Spinal cord (tissue), 10 donors: ENCODE results near the gene COL27A1. TPM values are rescaled to one million over a fixed set of nuclear protein-coding genes. Genes with fewer than 3 reads are reported as not detected.

Experiments
- DNase-seq, 6 donors: peaks; one replicate each; pipeline versions ENCODE4 v3.0.0 to v3.0.0-alpha.2; 2013 to 2015; ENCODE audit warnings: low spot score in 6 of 6, low read depth in 4 of 6
- H3K27ac ChIP-seq: one replicate; pipeline ENCODE4 v1.5.1; 2013; ENCODE audit warnings: low read depth, low read length, control low read depth
- H3K27me3 ChIP-seq: one replicate; pipeline ENCODE4 v1.6.1; 2013; ENCODE audit warnings: low read length; ENCODE audit not compliant: control insufficient read depth, insufficient read depth
- H3K36me3 ChIP-seq: one replicate; pipeline ENCODE4 v1.6.1; 2013; ENCODE audit warnings: low read length; ENCODE audit not compliant: control insufficient read depth, insufficient read depth
- H3K4me1 ChIP-seq: one replicate; pipeline ENCODE4 v1.6.1; 2013; ENCODE audit warnings: low read length; ENCODE audit not compliant: control insufficient read depth, insufficient read depth
- H3K4me3 ChIP-seq: one replicate; pipeline ENCODE4 v1.5.1; 2013; ENCODE audit warnings: low read depth, low read length, control low read depth
- H3K9me3 ChIP-seq: one replicate; pipeline ENCODE4 v1.6.1; 2013; ENCODE audit warnings: low read length; ENCODE audit not compliant: control insufficient read depth, insufficient read depth
- WGBS: methylation state at CpG from one replicate; pipeline ENCODE4 v1.1.5; 2013; ENCODE audit warnings: missing lambda C conversion rate; ENCODE audit not compliant: insufficient coverage; 5-methylcytosine and 5-hydroxymethylcytosine counted together
- polyA plus RNA-seq, 2 donors: library from polyadenylated mRNA; unstranded; fragments of 120-200 nt; gene quantifications; one replicate each; pipeline ENCODE4 v1.2.1, GENCODE V29; 2013; ENCODE audit not compliant: insufficient read length in 2 of 2
- total RNA-seq, 2 donors: library from RNA; depleted of rRNA in 1 of 2; stranded (reverse); fragments of 120-200 nt in 1 of 2; fragments of >200 nt in 1 of 2; gene quantifications; one replicate each; pipeline versions ENCODE4 v1.2.3 to v1.2.4, GENCODE V29; 2013 to 2014
- donor health status: healthy.

The COL27A1 gene
- total and polyA plus RNA-seq, 4 donors = 8.4 to 21.9 (median 15.4) TPM

DNA sequence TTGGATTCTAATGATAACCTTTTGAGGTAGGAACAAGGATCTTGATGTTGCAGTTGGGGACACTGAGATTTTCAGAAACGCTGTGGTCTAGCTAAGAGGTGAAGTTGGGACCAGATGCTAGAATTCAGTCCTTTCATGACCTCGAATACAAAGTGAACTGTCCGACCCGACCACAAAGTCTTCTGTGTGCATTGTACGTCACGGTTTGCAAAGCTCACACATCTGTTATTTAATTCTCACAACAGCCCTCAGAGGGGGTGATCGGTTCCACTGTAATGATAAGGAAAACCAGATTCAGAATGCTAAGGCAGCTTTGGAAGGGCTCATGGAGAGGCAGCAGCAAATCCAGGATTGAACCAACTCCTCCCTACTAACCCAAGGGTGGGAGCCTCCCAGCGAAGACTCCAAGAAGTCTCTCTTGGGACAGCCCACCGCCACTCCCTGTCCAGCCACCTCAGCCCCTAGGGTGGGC is 39.6 kb upstream of the COL27A1 start:
- H3K4me3 ChIP-seq = no peak overlapping the region
- peaks cover 37% of the 10 kb centered on the region for H3K4me1 ChIP-seq
- no peaks in the 10 kb centered on the region for H3K9me3 ChIP-seq
- WGBS = 73% methylated on average over 4 of the region's 9 CpGs
- no peak overlapping the region for H3K27ac ChIP-seq
- no peaks in the 10 kb centered on the region for H3K36me3 ChIP-seq
- DNase-seq = no peak
- H3K27me3 ChIP-seq = peaks cover 9% of the 10 kb centered on the region

DNA sequence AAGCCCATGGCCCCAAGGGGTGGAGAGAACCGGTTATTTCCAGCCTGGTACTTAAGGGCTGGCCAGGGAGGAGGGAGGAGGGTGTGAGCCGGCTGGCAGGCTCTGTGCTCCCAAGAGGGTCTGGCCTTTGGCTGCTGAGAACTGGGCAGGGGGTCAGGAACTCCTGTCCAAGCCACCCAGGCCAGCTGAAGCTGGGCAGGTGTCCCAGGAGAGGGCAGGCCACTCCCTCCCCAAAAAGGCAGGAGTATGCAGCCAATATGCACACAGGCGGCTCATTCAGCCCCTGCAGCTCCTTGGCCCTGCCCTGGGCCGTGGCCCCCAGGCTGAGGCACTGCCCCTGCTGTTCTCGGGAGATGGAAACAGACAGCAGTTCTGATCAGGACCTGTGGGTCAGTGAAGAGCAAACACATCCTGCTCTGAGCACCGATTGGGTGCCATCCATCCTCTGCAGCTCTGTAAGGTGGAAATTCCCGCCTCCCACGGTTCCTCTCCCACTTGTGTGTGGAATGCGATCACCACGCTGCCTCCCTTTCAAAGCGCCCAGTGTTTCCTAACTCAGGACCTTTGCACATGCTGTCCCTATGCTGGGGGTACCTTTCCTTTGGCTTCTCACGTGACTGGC is 39.1 kb upstream of the COL27A1 start:
- DNase-seq = no peak
- H3K4me1 ChIP-seq = peaks cover 37% of the 10 kb centered on the region
- no peak overlapping the region for H3K4me3 ChIP-seq
- H3K27me3 ChIP-seq = peaks cover 9% of the 10 kb centered on the region
- 85% methylated on average over 12 of the region's 12 CpGs for WGBS
- H3K36me3 ChIP-seq = no peaks in the 10 kb centered on the region
- H3K9me3 ChIP-seq = no peaks in the 10 kb centered on the region
- no peak overlapping the region for H3K27ac ChIP-seq

DNA sequence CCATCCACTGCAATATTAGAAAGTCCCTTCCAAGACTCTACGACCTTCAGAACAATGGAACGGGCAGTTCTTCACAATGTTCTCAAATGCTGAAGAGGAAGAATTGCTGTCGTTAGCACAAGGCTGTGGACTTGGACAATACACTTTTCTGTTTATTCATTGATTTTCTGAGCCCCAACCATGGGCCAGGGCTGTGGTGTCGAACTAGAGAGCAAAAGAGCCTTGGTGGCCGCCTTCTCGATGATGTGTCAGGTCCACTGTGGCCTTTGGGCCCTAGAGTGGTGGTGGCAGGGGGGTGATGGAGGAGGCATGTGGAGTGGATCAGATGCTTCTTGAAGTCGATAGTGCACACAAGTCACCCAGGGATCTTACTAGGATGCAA is 37.7 kb upstream of the COL27A1 start:
- Histone ChIP-seq H3K9me3 (no peaks in the 10 kb centered on the region), H3K4me1 (peaks cover 42% of the 10 kb centered on the region), H3K27ac (peak overlapping the region; percentile 44), H3K36me3 (no peaks in the 10 kb centered on the region), H3K4me3 (no peak overlapping the region), H3K27me3 (peaks cover 8% of the 10 kb centered on the region)
- WGBS = 76% methylated on average over 7 of the region's 7 CpGs
- DNase-seq = no peak

DNA sequence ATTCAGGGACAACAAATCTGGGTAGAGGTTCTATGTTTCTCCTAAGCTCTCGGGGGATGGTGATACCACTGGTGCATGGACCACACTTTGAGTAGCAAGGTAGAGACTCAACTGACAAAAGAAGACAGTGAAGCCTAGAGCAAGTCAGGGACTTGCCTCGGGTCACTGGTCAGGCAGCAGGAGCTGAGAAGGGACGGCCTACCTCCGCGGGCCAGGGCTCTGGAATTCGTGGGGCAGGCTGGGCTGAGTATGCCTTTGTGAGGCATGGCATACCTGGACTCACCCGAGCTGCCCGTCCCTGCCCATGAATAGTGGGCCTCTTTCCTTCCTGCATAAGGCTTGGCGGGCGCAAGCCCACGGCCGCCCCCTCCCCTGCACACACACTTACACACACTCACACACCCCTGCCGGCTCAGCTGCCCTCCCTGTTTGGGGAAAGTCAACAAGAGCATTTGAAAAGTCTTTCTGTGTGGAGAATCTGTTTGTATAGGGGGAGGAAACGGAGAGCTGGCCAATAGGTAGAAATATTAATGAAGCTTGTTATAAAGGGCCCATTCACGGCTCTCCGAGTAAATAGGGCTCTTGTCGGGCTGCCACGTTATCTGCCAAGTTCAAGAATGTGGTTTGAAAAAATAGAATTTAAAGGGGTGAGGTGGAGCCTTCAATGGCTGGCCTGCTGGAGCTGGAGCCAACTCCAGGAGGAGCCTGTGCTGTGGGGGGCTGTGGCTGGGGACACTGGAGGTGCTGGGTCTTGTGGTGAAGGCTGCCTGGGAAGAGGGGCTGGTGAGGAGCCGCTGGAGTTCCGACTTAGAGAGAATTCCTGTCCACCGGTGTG is 37.1 kb upstream of the COL27A1 start:
- peak overlapping the region; percentile 44 for H3K27ac ChIP-seq
- peaks cover 3% of the 10 kb centered on the region for H3K27me3 ChIP-seq
- H3K4me3 ChIP-seq = no peak overlapping the region
- H3K9me3 ChIP-seq = no peaks in the 10 kb centered on the region
- no peaks in the 10 kb centered on the region for H3K36me3 ChIP-seq
- peak in 5 of 6 donors; percentile 33 to 87 (median 51) for DNase-seq
- WGBS = 23% methylated on average over 17 of the region's 21 CpGs
- H3K4me1 ChIP-seq = peaks cover 40% of the 10 kb centered on the region

DNA sequence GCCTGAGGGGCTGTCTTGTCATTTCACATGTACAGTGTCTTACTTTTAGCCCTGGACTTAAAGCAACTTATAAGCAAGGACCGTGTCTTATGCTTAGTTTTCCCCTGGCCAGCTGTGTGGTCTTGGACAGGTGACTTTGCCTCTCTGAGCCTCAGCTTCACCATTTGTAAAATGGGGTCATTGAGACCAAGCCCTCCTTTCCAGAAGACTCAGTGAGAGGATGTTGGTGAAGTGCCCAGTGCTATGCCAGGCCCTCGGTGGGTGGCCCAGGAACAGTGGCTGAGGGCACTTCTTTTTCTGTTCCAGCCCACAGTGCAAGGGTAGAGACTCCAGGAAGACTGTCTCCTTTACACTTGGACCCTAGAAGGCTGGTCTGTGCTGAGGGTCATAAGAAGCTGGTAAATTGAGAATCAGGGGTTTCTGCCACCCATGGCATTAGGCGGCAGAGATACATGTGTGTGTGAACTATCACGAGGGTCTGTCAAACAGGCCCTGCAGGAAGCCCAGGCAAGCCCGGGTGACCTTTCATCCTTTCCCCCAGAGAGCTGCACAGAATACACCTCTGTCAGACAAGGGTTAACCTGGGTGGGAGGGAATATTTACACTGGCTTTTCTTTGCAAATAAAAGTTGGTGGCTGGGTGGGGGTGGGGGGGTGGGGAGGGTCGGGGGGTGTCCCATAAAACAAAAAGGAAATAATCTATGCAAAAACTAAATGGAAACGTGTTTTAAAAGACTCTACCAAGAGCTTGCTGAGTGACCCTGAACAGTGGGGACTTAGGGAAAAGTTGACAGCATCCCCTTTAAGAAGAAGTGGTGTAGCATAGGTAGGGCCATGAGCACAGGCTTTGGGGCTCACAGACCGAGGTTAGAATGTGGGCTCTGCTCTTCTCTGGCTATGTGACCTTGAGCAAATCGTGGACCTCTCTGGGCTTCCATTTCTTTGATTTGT is 35.8 kb upstream of the COL27A1 start:
- Histone ChIP-seq H3K9me3 (no peaks in the 10 kb centered on the region), H3K27ac (no peak overlapping the region), H3K4me1 (peaks cover 35% of the 10 kb centered on the region), H3K4me3 (no peak overlapping the region), H3K27me3 (peaks cover 2% of the 10 kb centered on the region), H3K36me3 (no peaks in the 10 kb centered on the region)
- DNase-seq = no peak
- WGBS = 85% methylated on average over 2 of the region's 9 CpGs

DNA sequence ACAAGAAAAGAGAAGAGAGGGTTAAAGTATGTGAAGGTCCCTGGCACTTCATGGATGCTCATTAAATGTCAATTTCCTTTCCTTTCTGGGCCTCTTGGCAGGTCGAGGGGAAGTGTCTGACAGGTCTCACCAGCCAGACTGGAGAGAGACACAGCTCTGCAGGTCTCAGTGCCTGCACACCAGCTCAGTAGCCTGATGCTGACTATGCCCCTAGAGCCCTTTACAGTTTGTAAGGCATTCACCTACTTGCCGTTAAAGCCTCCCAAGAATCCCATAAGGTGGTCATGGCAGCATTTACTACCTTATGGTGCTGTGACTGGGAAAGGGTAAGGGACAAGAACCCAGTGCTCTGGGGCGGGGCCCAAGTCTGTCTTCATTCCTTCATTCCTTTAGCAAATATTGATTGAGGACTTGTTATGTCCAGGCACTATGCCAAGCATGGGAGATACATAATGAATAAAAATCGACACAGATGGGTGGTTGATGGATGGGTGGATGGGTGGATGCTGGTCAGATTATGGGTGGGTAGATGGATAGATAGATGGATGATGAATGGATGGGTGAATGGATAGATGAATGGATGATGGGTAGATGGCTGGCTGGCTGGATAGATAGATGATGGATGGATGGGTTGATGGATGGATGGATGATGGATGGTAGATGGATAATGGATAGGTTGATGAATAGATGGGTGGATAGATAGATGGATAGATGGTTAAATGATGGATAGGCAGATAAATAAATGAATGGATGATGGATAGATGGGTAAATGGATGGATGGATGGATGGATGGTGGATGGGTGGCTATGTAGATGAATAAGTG is 34.9 kb upstream of the COL27A1 start:
- Histone ChIP-seq H3K9me3 (no peaks in the 10 kb centered on the region), H3K36me3 (no peaks in the 10 kb centered on the region), H3K4me3 (no peak overlapping the region), H3K27ac (no peak overlapping the region), H3K27me3 (peaks cover 1% of the 10 kb centered on the region), H3K4me1 (peaks cover 35% of the 10 kb centered on the region)
- 72% methylated on average over 3 of the region's 4 CpGs for WGBS
- no peak for DNase-seq

DNA sequence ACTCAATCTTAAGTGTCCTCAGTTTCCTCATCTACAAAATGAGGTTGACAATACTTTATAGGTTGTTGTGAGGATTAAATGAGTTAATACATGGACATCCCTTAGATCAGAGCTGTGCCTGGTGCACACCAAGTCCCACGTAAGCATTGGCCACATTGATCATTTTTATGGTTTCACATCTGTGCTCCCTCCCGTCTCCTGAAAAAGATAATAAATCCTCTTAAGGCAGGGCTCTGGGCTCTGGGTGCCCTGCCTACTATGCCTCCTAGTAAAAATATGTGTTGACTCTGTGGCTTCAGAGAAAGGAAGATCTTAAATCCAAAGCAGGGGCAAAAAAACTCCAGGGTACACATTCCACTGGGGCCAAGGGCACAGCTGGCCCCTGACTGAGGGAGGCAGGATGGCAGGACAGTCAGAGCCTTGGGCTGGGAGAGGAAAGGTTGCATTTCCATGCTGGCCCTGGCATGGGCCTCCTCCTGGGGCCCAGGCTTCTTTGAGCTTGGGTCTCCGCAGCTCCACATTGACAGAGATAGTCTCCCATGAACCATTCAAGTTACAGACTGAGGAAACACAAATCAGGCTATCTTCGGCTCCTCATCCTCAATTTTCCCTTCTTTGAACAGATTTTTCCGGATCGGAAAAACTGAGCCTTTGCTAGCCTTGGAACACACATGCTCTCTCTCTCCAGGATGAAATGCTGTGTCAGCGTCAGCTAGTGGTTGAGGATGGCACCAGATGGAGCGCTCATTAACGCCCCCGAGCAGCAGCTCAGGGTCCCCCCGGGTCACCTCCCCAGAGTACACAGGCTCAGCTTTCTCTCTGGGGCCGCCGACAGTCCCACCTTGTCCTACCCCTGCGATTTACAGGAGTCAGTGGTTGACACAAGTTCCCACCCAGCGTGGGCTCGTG is 33.9 kb upstream of the COL27A1 start:
- DNase-seq = no peak
- H3K4me1 ChIP-seq = peaks cover 28% of the 10 kb centered on the region
- no peaks in the 10 kb centered on the region for H3K27me3 ChIP-seq
- H3K27ac ChIP-seq = no peak overlapping the region
- 73% methylated on average over 10 of the region's 16 CpGs for WGBS
- no peaks in the 10 kb centered on the region for H3K36me3 ChIP-seq
- no peaks in the 10 kb centered on the region for H3K9me3 ChIP-seq
- H3K4me3 ChIP-seq = no peak overlapping the region

DNA sequence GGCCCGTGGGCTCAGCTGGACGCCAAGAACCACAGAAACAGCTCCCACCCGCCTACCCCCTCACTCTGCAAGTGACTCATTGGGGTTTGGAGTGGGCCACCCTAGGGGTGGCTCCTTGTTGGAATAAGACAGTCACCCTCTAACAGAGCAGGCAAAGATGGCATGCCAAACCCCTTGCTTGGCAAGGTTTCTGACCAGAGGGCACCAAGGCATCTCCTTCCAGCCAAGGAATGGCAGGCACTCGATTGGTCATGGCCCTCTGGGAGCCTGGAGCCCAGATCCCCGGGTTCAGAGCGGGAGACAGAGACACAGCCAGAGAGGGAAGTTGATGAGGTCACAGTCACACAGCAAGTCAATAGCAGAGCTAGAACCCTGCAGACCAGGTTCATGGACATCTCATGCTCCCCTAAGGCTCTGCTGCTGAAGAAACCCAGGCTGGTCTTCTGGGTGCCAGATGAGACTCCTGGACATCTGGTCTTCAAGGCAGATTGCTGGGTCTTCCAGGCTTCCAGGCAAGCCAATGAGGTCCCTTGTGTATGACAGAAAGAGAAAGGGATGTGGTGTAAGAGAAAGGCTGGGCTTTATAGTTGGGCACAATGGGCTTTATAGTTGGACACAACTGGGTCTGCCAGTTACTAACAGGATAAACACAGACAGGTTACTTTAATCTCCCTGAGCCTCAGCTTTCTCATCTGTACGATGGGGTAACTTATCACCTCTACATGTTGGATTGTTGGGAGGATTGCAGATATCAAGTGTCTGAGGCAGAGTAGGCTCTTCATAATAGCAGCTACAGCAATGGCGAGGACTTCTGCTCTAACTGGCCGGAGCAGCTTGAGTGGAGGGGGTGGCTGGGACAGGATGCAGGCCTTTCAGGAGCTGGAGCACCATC is 33.0 kb upstream of the COL27A1 start:
- Histone ChIP-seq H3K36me3 (no peaks in the 10 kb centered on the region), H3K27ac (no peak overlapping the region), H3K27me3 (peaks cover 2% of the 10 kb centered on the region), H3K9me3 (peaks cover under 1% of the 10 kb centered on the region), H3K4me1 (peaks cover 26% of the 10 kb centered on the region), H3K4me3 (no peak overlapping the region)
- WGBS = 81% methylated on average over 8 of the region's 9 CpGs
- DNase-seq = no peak
